Endothelial cell (in vitro differentiated cells): ENCODE measurements around the gene INSYN2B. TPM values are rescaled to one million over a fixed set of nuclear protein-coding genes. Genes with fewer than 3 reads are reported as not detected.

Source experiments
- DNase-seq: peaks from one replicate; pipeline ENCODE4 v3.0.0; 2021; ENCODE audit warnings: low spot score
- H3K27ac Mint-ChIP-seq: one replicate; pipeline ENCODE4 v1.8.0; 2021; ENCODE audit warnings: mixed read lengths, inconsistent platforms; ENCODE audit not compliant: unreplicated experiment
- H3K27me3 Mint-ChIP-seq: one replicate; pipeline ENCODE4 v1.8.0; 2021; ENCODE audit warnings: mild to moderate bottlenecking, moderate library complexity, mixed read lengths, inconsistent platforms; ENCODE audit not compliant: unreplicated experiment
- H3K36me3 Mint-ChIP-seq: one replicate; pipeline ENCODE4 v1.8.0; 2021; ENCODE audit warnings: mild to moderate bottlenecking, low read depth, mixed read lengths, inconsistent platforms; ENCODE audit not compliant: unreplicated experiment
- H3K4me1 Mint-ChIP-seq: one replicate; pipeline ENCODE4 v1.8.0; 2021; ENCODE audit warnings: mild to moderate bottlenecking, mixed read lengths, inconsistent platforms; ENCODE audit not compliant: unreplicated experiment
- H3K4me3 Mint-ChIP-seq: one replicate; pipeline ENCODE4 v1.8.0; 2021; ENCODE audit warnings: mild to moderate bottlenecking, mixed read lengths, inconsistent platforms; ENCODE audit not compliant: unreplicated experiment
- H3K9me3 Mint-ChIP-seq: one replicate; pipeline ENCODE4 v1.8.0; 2021; ENCODE audit warnings: mixed read lengths, inconsistent platforms; ENCODE audit not compliant: unreplicated experiment
- CTCF ChIP-seq: fragments of 200-600 bp; sonication (generic); IDR thresholded peaks from one replicate; pipeline ENCODE4 v1.5.0; 2021; ENCODE audit warnings: antibody characterized with exemption; ENCODE audit not compliant: unreplicated experiment
- total RNA-seq: library from RNA; stranded (reverse); fragmentation: NEBNext Ultra II Directional; extraction: Animal tissue kit (Norgen Biotek cat#: 25700); gene quantifications from one replicate; pipeline ENCODE4 v1.2.1, GENCODE V29; 2021; ENCODE audit not compliant: unreplicated experiment

INSYN2B gene
- total RNA-seq, 1 donor from 2014 or later = 4.5 TPM

GRCh38 chr5:169876386-169876785 is 103.9 kb downstream of the INSYN2B start:
- no peak for TF ChIP-seq CTCF
- no peak for DNase-seq
- H3K9me3 Mint-ChIP-seq = no peaks in the 10 kb centered on the region
- H3K4me3 Mint-ChIP-seq = no peak overlapping the region
- H3K4me1 Mint-ChIP-seq = no peaks in the 10 kb centered on the region
- no peaks in the 10 kb centered on the region for H3K27me3 Mint-ChIP-seq
- H3K36me3 Mint-ChIP-seq = peaks cover 8% of the 10 kb centered on the region
- H3K27ac Mint-ChIP-seq = no peak overlapping the region

- DNase-seq = no peak
- Mint-ChIP-seq H3K27me3 (no peaks in the 10 kb centered on the region), H3K9me3 (no peaks in the 10 kb centered on the region), H3K4me1 (no peaks in the 10 kb centered on the region), H3K36me3 (peaks cover 8% of the 10 kb centered on the region), H3K27ac (no peak overlapping the region), H3K4me3 (no peak overlapping the region)
- no peak for TF ChIP-seq CTCF
Observed at GRCh38 chr5:169875731-169876130, 104.6 kb downstream of the INSYN2B start.

- no peak overlapping the region for H3K4me3 Mint-ChIP-seq
- no peaks in the 10 kb centered on the region for H3K4me1 Mint-ChIP-seq
- no peak for TF ChIP-seq CTCF
- H3K27ac Mint-ChIP-seq = no peak overlapping the region
- peaks cover 8% of the 10 kb centered on the region for H3K36me3 Mint-ChIP-seq
- H3K27me3 Mint-ChIP-seq = no peaks in the 10 kb centered on the region
- DNase-seq = no peak
- H3K9me3 Mint-ChIP-seq = no peaks in the 10 kb centered on the region
Observed at GRCh38 chr5:169875091-169875728, 105.1 kb downstream of the INSYN2B start.

- H3K4me1 Mint-ChIP-seq = no peaks in the 10 kb centered on the region
- H3K27me3 Mint-ChIP-seq = no peaks in the 10 kb centered on the region
- DNase-seq = no peak
- peaks cover 8% of the 10 kb centered on the region for H3K36me3 Mint-ChIP-seq
- H3K27ac Mint-ChIP-seq = no peak overlapping the region
- no peak overlapping the region for H3K4me3 Mint-ChIP-seq
- no peaks in the 10 kb centered on the region for H3K9me3 Mint-ChIP-seq
- no peak for TF ChIP-seq CTCF
Observed at GRCh38 chr5:169874621-169875020, 105.7 kb downstream of the INSYN2B start.

- TF ChIP-seq CTCF = no peak
- peaks cover 12% of the 10 kb centered on the region for H3K36me3 Mint-ChIP-seq
- no peaks in the 10 kb centered on the region for H3K4me1 Mint-ChIP-seq
- no peak for DNase-seq
- peaks cover 4% of the 10 kb centered on the region for H3K27me3 Mint-ChIP-seq
- no peaks in the 10 kb centered on the region for H3K9me3 Mint-ChIP-seq
- H3K27ac Mint-ChIP-seq = no peak overlapping the region
- H3K4me3 Mint-ChIP-seq = no peak overlapping the region
Observed at GRCh38 chr5:169873642-169874041, 106.7 kb downstream of the INSYN2B start.
